K562 (cell line): ENCODE data around the gene ADGRL3. TPM values are rescaled to one million over a fixed set of nuclear protein-coding genes. Genes with fewer than 3 reads are reported as not detected.
"Not testable (repeated sequence)": the region's sequence is repeated elsewhere in the genome, so short reads cannot be mapped to it uniquely, and the experiment has no call there.

Experiments used
- ATAC-seq: fragments of 200-7000 bp; cut with Tn5 transposase; 3 replicates; pipeline ENCODE4 v1.9.1; 2020; ENCODE audit warnings: moderate library complexity
- BruUV-seq: library from RNA; stranded (reverse); fragments of 400-500 nt; replicated peaks from 2 replicates; lab custom pipeline; 2021; lab: Mats Ljungman, UMichigan
- CTCF ChIA-PET: fragments of 300-600 bp; formaldehyde crosslinking; extraction: SDS; loops from one replicate; lab custom pipeline; 2021; ENCODE audit warnings: low intra/inter-chr PET ratio; lab: Yijun Ruan, JAX
- POLR2A ChIA-PET: fragments of 300-600, 350-650 bp; sonication (Branson Sonifier 250); formaldehyde crosslinking; extraction: SDS; loops from one replicate; lab custom pipeline; 2021; ENCODE audit warnings: antibody characterized with exemption, inconsistent platforms; lab: Yijun Ruan, JAX
- DNase-seq, 4 experiments: peaks; one replicate each; pipeline versions ENCODE4 v3.0.0 to v3.0.0-alpha.2; 2011 to 2018; ENCODE audit warnings: low spot score in 3 of 4, mixed read lengths in 3 of 4; ENCODE audit errors: extremely low read depth in 1 of 4
- FAIRE-seq: peaks from 2 replicates; lab custom pipeline; 2011; peaks lifted over from hg19 to GRCh38; lab: Jason Lieb, UNC
- H2AFZ ChIP-seq: 2 replicates; pipeline ENCODE4 v1.6.0; 2011; ENCODE audit warnings: low read depth, low read length, control low read depth, inconsistent platforms
- H3K27ac ChIP-seq: fragments of 200-600 bp; 3 replicates; pipeline ENCODE4 v1.8.0; 2011; ENCODE audit warnings: low read depth, mild to moderate bottlenecking, control low read depth, inconsistent platforms, low read length, moderate library complexity, mixed read lengths; ENCODE audit errors: extremely low read depth
- H3K27me3 ChIP-seq, 2 experiments: fragments of 300-600 bp in 1 of 2; 2 replicates in 1 of 2; 3 replicates in 1 of 2; pipeline versions ENCODE4 v1.6.0 to v1.8.0; 2011; ENCODE audit warnings: inconsistent platforms in 2 of 2, low read length in 2 of 2, mild to moderate bottlenecking in 1 of 2, mixed read lengths in 1 of 2, moderate library complexity in 1 of 2; ENCODE audit not compliant: control insufficient read depth in 2 of 2, insufficient read depth in 2 of 2
- H3K36me3 ChIP-seq: fragments of 300-600 bp; 3 replicates; pipeline ENCODE4 v1.8.0; 2011; ENCODE audit warnings: mild to moderate bottlenecking, low read length, inconsistent platforms; ENCODE audit not compliant: control insufficient read depth, insufficient read depth
- H3K4me1 ChIP-seq, 2 experiments: fragments of 200-600 bp in 1 of 2; replicated peaks in 1 of 2; 2 replicates in 1 of 2; 3 replicates in 1 of 2; pipeline versions ENCODE4 v1.5.1 to v1.8.0; 2011; ENCODE audit warnings: inconsistent platforms in 2 of 2, low read length in 2 of 2, mild to moderate bottlenecking in 1 of 2, mixed read lengths in 1 of 2, moderate library complexity in 1 of 2; ENCODE audit not compliant: control insufficient read depth in 2 of 2, insufficient read depth in 2 of 2
- H3K4me2 ChIP-seq: 2 replicates; pipeline ENCODE4 v1.6.1; 2011; ENCODE audit warnings: low read length, control low read depth, inconsistent platforms, mixed read lengths; ENCODE audit not compliant: insufficient read depth
- H3K4me3 ChIP-seq: fragments of 200-600 bp; sonication (generic), shearing (Covaris generic); 2 replicates; pipeline ENCODE4 v1.5.1; 2016; ENCODE audit warnings: control low read depth, inconsistent platforms
- H3K79me2 ChIP-seq: fragments of 200-600 bp; 3 replicates; pipeline ENCODE4 v1.8.0; 2011; ENCODE audit warnings: low read length, inconsistent platforms; ENCODE audit not compliant: control insufficient read depth, insufficient read depth
- H3K9ac ChIP-seq, 2 experiments: 2 replicates each; pipeline versions ENCODE4 v1.6.0 to v1.6.1; 2011; ENCODE audit warnings: low read depth in 2 of 2, low read length in 2 of 2, control low read depth in 1 of 2, inconsistent platforms in 1 of 2, mild to moderate bottlenecking in 1 of 2, mixed read lengths in 1 of 2; ENCODE audit not compliant: insufficient read depth in 1 of 2
- H3K9me1 ChIP-seq: one replicate; pipeline ENCODE4 v1.6.0; 2011; ENCODE audit warnings: inconsistent platforms, mild to moderate bottlenecking, low read length, moderate library complexity; ENCODE audit not compliant: control insufficient read depth, insufficient read depth
- H3K9me3 ChIP-seq: replicated peaks from 2 replicates; pipeline ENCODE4 v1.5.1; 2011; ENCODE audit warnings: low read depth, low read length, inconsistent platforms; ENCODE audit not compliant: control insufficient read depth, insufficient read depth
- H4K20me1 ChIP-seq: replicated peaks from 2 replicates; pipeline ENCODE4 v1.6.1; 2011; ENCODE audit warnings: low read length, inconsistent platforms, mixed read lengths; ENCODE audit not compliant: control insufficient read depth, insufficient read depth
- WGBS: fragments of 100-300 bp; shearing (Covaris generic); methylation state at CpG from one replicate; pipeline ENCODE4 v1.1.6; 2016; ENCODE audit warnings: low coverage, mixed read lengths; ENCODE audit not compliant: insufficient coverage; ENCODE audit errors: missing lambda C conversion rate; 5-methylcytosine and 5-hydroxymethylcytosine counted together
- in situ Hi-C: fragments of 300-500 bp; cut with MboI; formaldehyde crosslinking; loops from 4 replicates; pipeline ENCODE4 v1.15.0; 2018; ENCODE audit warnings: inconsistent platforms, mixed read lengths
- intact Hi-C: fragments of 100-400 bp; cut with micrococcal nuclease; formaldehyde crosslinking; loops from 2 replicates; pipeline ENCODE4 v1.14.2; 2022
- polyA plus RNA-seq, 8 experiments: library from polyadenylated mRNA; depleted of rRNA in 4 of 8; stranded (reverse) in 5 of 8; unstranded in 3 of 8; fragments of >200 nt; fragmentation: Nextera tagmentation in 2 of 8; fragmentation: Illumina TruSeq in 1 of 8; extraction: Ambion mirVana in 2 of 8; extraction: Trizol in 1 of 8; gene quantifications; 2 replicates each; pipeline versions ENCODE4 v1.2.1 to v1.2.3, GENCODE V29; 2011 to 2014; ENCODE audit warnings: inconsistent platforms in 1 of 8, missing spikeins in 1 of 8
- total RNA-seq, 7 experiments: library from RNA; depleted of rRNA in 6 of 7; stranded (reverse); fragments of >200 nt in 6 of 7; fragmentation: Illumina TruSeq in 2 of 7; extraction: Trizol in 2 of 7; gene quantifications; 2 replicates each; pipeline versions ENCODE4 v1.2.1 to v1.2.3, GENCODE V29; 2011 to 2021; ENCODE audit warnings: low replicate concordance in 1 of 7

Gene ADGRL3
- total and polyA plus RNA-seq, 9 of the 15 experiments (the other 6 are each of a cell fraction or from before 2014, with no cell fraction given) = 0.03 to 0.14 (median 0.04) TPM; not detected in 2

- H4K20me1 ChIP-seq, intact Hi-C loops, H3K4me3 ChIP-seq, in situ Hi-C loops, ATAC-seq, H3K9me3 ChIP-seq, H3K79me2 ChIP-seq, H3K9ac ChIP-seq, H2AFZ ChIP-seq, FAIRE-seq, DNase-seq, POLR2A ChIA-PET, H3K4me1 ChIP-seq, H3K36me3 ChIP-seq, H3K27ac ChIP-seq, CTCF ChIA-PET, H3K4me2 ChIP-seq, BruUV-seq, H3K9me1 ChIP-seq, H3K27me3 ChIP-seq: not testable (repeated sequence)
- 0% methylated on average over 6 of the region's 7 CpGs for WGBS
Measured at GRCh38 chr4:61759245-61759644, 559.1 kb downstream of the ADGRL3 start.

- DNase-seq, BruUV-seq, H3K9ac ChIP-seq, ATAC-seq, H3K79me2 ChIP-seq, H4K20me1 ChIP-seq, H3K9me3 ChIP-seq, H2AFZ ChIP-seq, FAIRE-seq, H3K4me1 ChIP-seq, intact Hi-C loops, H3K4me3 ChIP-seq, CTCF ChIA-PET, H3K27me3 ChIP-seq, in situ Hi-C loops, POLR2A ChIA-PET, H3K4me2 ChIP-seq, H3K27ac ChIP-seq, H3K36me3 ChIP-seq, H3K9me1 ChIP-seq: not testable (repeated sequence)
- WGBS = 0% methylated on average over 4 of the region's 4 CpGs
Measured at GRCh38 chr4:61759885-61760284, 559.8 kb downstream of the ADGRL3 start.
